ENCODE results near the gene STAP2.

DNA sequence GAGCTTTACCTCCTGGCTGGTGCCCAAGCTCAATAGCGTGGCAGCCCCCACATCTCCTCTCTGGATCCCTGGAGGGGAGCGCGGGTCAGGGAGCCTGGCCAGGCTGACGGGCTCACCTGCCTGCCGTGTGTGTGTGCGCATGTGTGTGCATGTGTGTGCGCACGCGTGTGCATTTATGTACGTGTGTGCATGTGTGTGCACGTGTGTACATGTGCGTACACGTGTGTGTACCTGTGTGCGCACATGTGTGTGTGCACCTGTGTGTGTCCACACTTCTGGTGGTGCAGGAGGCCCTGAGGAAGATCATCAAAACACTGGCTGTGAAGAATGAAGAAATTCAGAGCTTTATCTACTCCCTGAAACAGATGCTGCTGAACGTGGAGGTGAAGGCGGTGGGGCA lies 33.0 kb downstream of the STAP2 start:
- TF ChIP-seq, protein P1, sequence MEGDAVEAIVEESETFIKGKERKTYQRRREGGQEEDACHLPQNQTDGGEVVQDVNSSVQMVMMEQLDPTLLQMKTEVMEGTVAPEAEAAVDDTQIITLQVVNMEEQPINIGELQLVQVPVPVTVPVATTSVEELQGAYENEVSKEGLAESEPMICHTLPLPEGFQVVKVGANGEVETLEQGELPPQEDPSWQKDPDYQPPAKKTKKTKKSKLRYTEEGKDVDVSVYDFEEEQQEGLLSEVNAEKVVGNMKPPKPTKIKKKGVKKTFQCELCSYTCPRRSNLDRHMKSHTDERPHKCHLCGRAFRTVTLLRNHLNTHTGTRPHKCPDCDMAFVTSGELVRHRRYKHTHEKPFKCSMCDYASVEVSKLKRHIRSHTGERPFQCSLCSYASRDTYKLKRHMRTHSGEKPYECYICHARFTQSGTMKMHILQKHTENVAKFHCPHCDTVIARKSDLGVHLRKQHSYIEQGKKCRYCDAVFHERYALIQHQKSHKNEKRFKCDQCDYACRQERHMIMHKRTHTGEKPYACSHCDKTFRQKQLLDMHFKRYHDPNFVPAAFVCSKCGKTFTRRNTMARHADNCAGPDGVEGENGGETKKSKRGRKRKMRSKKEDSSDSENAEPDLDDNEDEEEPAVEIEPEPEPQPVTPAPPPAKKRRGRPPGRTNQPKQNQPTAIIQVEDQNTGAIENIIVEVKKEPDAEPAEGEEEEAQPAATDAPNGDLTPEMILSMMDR (optimal IDR thresholded peaks at IDR 0.05 in 1 of 3, IDR thresholded peaks at IDR 0.05 in 1 of 3, conservative IDR thresholded peaks at IDR 0.05 in 1 of 3; ENCODE audit: extremely low read depth in 1 of 3, insufficient read depth in 2 of 3, low read length in 3 of 3), result no peak
- TF ChIP-seq EZH2 (IDR thresholded peaks at IDR 0.05; ENCODE audit: low read length), result no peak
